Heart right ventricle (tissue), 16 donors: ENCODE results near the gene SLC25A27. TPM values are rescaled to one million over a fixed set of nuclear protein-coding genes. Genes with fewer than 3 reads are reported as not detected.

Experiments
- ATAC-seq, 8 donors: fragments of 200-7000 bp; cut with Tn5 transposase; one replicate each; pipeline ENCODE4 v1.9.1; 2020; ENCODE audit warnings: mild to moderate bottlenecking in 8 of 8, moderate library complexity in 8 of 8, moderate number of reproducible peaks in 1 of 8
- DNase-seq, 2 donors: peaks; one replicate each; pipeline ENCODE4 v3.0.0-alpha.2; 2020
- H3K27ac ChIP-seq, 10 donors: fragments of 200-600 bp; sonication (generic) in 2 of 10; one replicate each; pipeline versions ENCODE4 v1.5.0 to v1.8.0; 2020 to 2022; ENCODE audit warnings: mild to moderate bottlenecking in 3 of 10
- H3K27me3 ChIP-seq, 7 donors: fragments of 200-600 bp; one replicate each; pipeline ENCODE4 v1.8.0; 2021 to 2022; ENCODE audit warnings: mild to moderate bottlenecking in 2 of 7
- H3K36me3 ChIP-seq, 9 donors: fragments of 200-600 bp; sonication (generic) in 1 of 9; one replicate each; pipeline versions ENCODE4 v1.5.0 to v1.8.0; 2020 to 2022; ENCODE audit warnings: mild to moderate bottlenecking in 2 of 9
- H3K4me1 ChIP-seq, 9 donors: fragments of 200-600 bp; sonication (generic) in 1 of 9; one replicate each; pipeline versions ENCODE4 v1.5.0 to v1.8.0; 2020 to 2022; ENCODE audit warnings: mild to moderate bottlenecking in 4 of 9
- H3K4me3 ChIP-seq, 10 donors: fragments of 200-600 bp; sonication (generic) in 2 of 10; one replicate each; pipeline versions ENCODE4 v1.5.0 to v1.8.0; 2020 to 2022; ENCODE audit warnings: mild to moderate bottlenecking in 7 of 10, moderate library complexity in 2 of 10
- H3K9me3 ChIP-seq, 11 donors: fragments of 200-600 bp in 10 of 11; sonication (generic) in 2 of 11; one replicate each; pipeline versions ENCODE4 v1.5.0 to v1.8.0; 2013 to 2022; ENCODE audit warnings: mild to moderate bottlenecking in 2 of 11, control low read depth in 1 of 11, moderate library complexity in 1 of 11
- CTCF ChIP-seq, 9 donors: fragments of 200-600 bp; sonication (generic) in 2 of 9; IDR thresholded peaks; one replicate each; pipeline versions ENCODE4 v1.5.0 to v1.8.0; 2021 to 2022; ENCODE audit warnings: antibody characterized with exemption in 9 of 9, mild to moderate bottlenecking in 5 of 9, moderate library complexity in 1 of 9
- WGBS, 2 donors: extraction: QIAGEN DNeasy Blood & Tissue Kit; methylation state at CpG; one replicate each; pipeline ENCODE4 v1.1.7; 2013; ENCODE audit warnings: inconsistent platforms in 1 of 2; 5-methylcytosine and 5-hydroxymethylcytosine counted together
- intact Hi-C, 10 donors: fragments of 100-400 bp; cut with DNase I; formaldehyde crosslinking; loops; one replicate each; pipeline versions ENCODE4 v1.11.1 to v1.14.2; 2022
- polyA plus RNA-seq, 2 donors: library from polyadenylated mRNA; stranded (reverse); fragments of 200-250 nt; gene quantifications; one replicate each; pipeline ENCODE4 v1.2.3, GENCODE V29; 2013
- total RNA-seq, 10 donors: library from RNA; stranded (reverse); fragmentation: NEBNext Ultra II Directional in 3 of 10; extraction: Animal tissue kit (Norgen Biotek cat#: 25700) in 3 of 10; gene quantifications; one replicate each; pipeline versions ENCODE4 v1.2.1 to v1.2.4, GENCODE V29; 2021 to 2023
- donor health status: Arrhythmogenic right ventricular cardiomyopathy.
- donor health status: ischemic (EF 13 %, LVEDD 7.1; RV severe dilation, severe dysfunction).
- donor health status: healthy with polysubstance abuse.
- donor health status: DM: no; HTN: yes; CAD: no.
- donor health status: DM: no; HTN: no; CAD: no.
- donor health status: ischemic (EF 25% LVEDD 6.9; RV normal size, moderate dysfunction).
- donor health status: ischemic (EF 25% LVEDD 5.7; RV mildly dilated, moderate dysfunction).
- donor health status: healthy.
- donor health status: DM: yes; HTN: yes; CAD: no.
- donor health status: Ischemic cardiomyopathy.
- donor health status: ischemic (EF 35%, LVEDD 5.7; RV mildly dilated, moderate dysfunction).
- donor health status: nonischemic (EF 11% LVEDD 7.7; RV severe dilation, severe dysfunction).
- donor health status: DM: yes; HTN: yes; CAD: no.
- donor health status: PGD.
- donor health status: ischemic (EF 29% LVEDD 5.4; RV normal size, mild dysfunction).
- donor health status: nonischemic (EF 23%, LVEDD 6.1; RV moderate dilation, normal function).

SLC25A27 gene
- total and polyA plus RNA-seq, 12 donors: 5.8 to 82.7 (median 13.9) TPM

GRCh38 chr6:46610862-46611553 lies 41.8 kb upstream of the SLC25A27 start:
- no peak for TF ChIP-seq CTCF (IDR thresholded peaks at IDR 0.05)
- Histone ChIP-seq H3K4me3 (no peak overlapping the region), H3K27me3 (no peaks in the 10 kb centered on the region), H3K4me1 (peaks cover 0 to 30% (median 8%) of the 10 kb centered on the region in 9 donors), H3K36me3 (no peaks in the 10 kb centered on the region), H3K27ac (peak overlapping the region in 5 of 10 donors; percentile 29 to 56 (median 43)), H3K9me3 (no peaks in the 10 kb centered on the region)
- ATAC-seq: peak in 2 of 8 donors; percentile 63 to 73
- DNase-seq: no peak
- WGBS, 2 donors: 35 to 55% methylated on average over 3 of the region's 3 CpGs
- intact Hi-C loops: loop anchor here in 3 of 10 donors (5.0 to 10.0 kb wide), 3 partner anchors 104 to 109 kb away; no protein-coding TSS in a partner anchor

GRCh38 chr6:46612645-46613044 lies 40.1 kb upstream of the SLC25A27 start:
- no peaks in the 10 kb centered on the region for H3K9me3 ChIP-seq
- intact Hi-C loops: loop anchor here in 3 of 10 donors (5.0 to 10.0 kb wide), 3 partner anchors 105 to 110 kb away; no protein-coding TSS in a partner anchor
- no peak for TF ChIP-seq CTCF (IDR thresholded peaks at IDR 0.05)
- no peaks in the 10 kb centered on the region for H3K36me3 ChIP-seq
- 39 to 49% methylated on average over 2 of the region's 2 CpGs for WGBS, 2 donors
- no peak overlapping the region for H3K4me3 ChIP-seq
- H3K27me3 ChIP-seq: no peaks in the 10 kb centered on the region
- ATAC-seq: peak in 6 of 8 donors; percentile 47 to 89 (median 80)
- H3K4me1 ChIP-seq: peaks cover 0 to 16% (median 0%) of the 10 kb centered on the region in 9 donors
- peak overlapping the region in 6 of 10 donors; percentile 9 to 56 (median 42) for H3K27ac ChIP-seq
- peak; percentile 48 to 56 for DNase-seq

GRCh38 chr6:46618726-46619125 lies 34.0 kb upstream of the SLC25A27 start:
- ATAC-seq (no peak), DNase-seq (no peak)
- H3K4me3 ChIP-seq: no peak overlapping the region
- TF ChIP-seq CTCF (IDR thresholded peaks at IDR 0.05): no peak
- H3K9me3 ChIP-seq: peaks cover 0 to 13% (median 0%) of the 10 kb centered on the region in 11 donors
- no peaks in the 10 kb centered on the region for H3K4me1 ChIP-seq
- H3K27ac ChIP-seq: no peak overlapping the region
- no peaks in the 10 kb centered on the region for H3K27me3 ChIP-seq
- peaks cover 0 to 9% (median 0%) of the 10 kb centered on the region in 9 donors for H3K36me3 ChIP-seq
- intact Hi-C loops: loop anchor here in 3 of 10 donors (5.0 to 10.0 kb wide), 3 partner anchors 114 to 521 kb away; partner anchors contain the start of gene RCAN2 (in 1 of the 3)
- 92 to 96% methylated on average over 1 of the region's 1 CpG for WGBS, 2 donors

- peak in 4 of 8 donors; percentile 43 to 69 (median 56) for ATAC-seq
Measured at GRCh38 chr6:46626228-46626909, 26.4 kb upstream of the SLC25A27 start.

More at GRCh38 chr6:46626228-46626909, 26.4 kb upstream of the SLC25A27 start:
- H3K36me3 ChIP-seq: peaks cover 0 to 9% (median 0%) of the 10 kb centered on the region in 9 donors
- H3K4me1 ChIP-seq: peaks cover 0 to 18% (median 8%) of the 10 kb centered on the region in 9 donors
- no peak overlapping the region for H3K4me3 ChIP-seq
- peak in 1 of 2 donors; percentile 23 for DNase-seq
- H3K27ac ChIP-seq: peak overlapping the region in 1 of 10 donors; percentile 1
- WGBS, 2 donors: 28 to 40% methylated on average over 3 of the region's 3 CpGs
- H3K9me3 ChIP-seq: peaks cover 0 to 11% (median 0%) of the 10 kb centered on the region in 11 donors
- no peaks in the 10 kb centered on the region for H3K27me3 ChIP-seq
- peak; percentile 24 to 83 (median 65) for TF ChIP-seq CTCF (IDR thresholded peaks at IDR 0.05)
- intact Hi-C loops: loop anchor here (1.0 to 10.0 kb wide), 10 partner anchors 132 to 1261 kb away; partner anchors contain the start of gene RCAN2 (in 5 of the 10)
